Measurements from ENCODE around the gene KRTAP5-10. TPM values are rescaled to one million over a fixed set of nuclear protein-coding genes. Genes with fewer than 3 reads are reported as not detected.

KRTAP5-10 gene
- total and polyA plus RNA-seq, 2 donors (not counting 3 experiments of a cell fraction or from before 2014, with no cell fraction given) = not detected

GRCh38 chr11:71574418-71574817 is 9.1 kb downstream of the KRTAP5-10 start:
- ChIA-PET CTCF (interaction anchor here (3.5 kb wide), 1 partner anchor 11 kb away, joined by 15 read pairs; no protein-coding TSS in a partner anchor), POLR2A (no interaction called here)
- H3K4me3 ChIP-seq (replicated peaks in 1 of 3; ENCODE audit: insufficient read depth in 1 of 3, low read depth in 1 of 3, low read length in 3 of 3) = no peak overlapping the region
- no peaks in the 10 kb centered on the region for H3K9me3 ChIP-seq (replicated peaks; ENCODE audit: control insufficient read depth, insufficient read depth, low read length)
- no peak for TF ChIP-seq JUN (IDR thresholded peaks at IDR 0.05; ENCODE audit: borderline replicate concordance, insufficient read depth, insufficient read length, low read depth)
- TF ChIP-seq EZH2 (IDR thresholded peaks at IDR 0.05; ENCODE audit: borderline replicate concordance, low read depth, low read length, severe bottlenecking) = no peak
- no peak for TF ChIP-seq MAX (IDR thresholded peaks at IDR 0.05; ENCODE audit: insufficient read depth, insufficient read length)
- no peak for TF ChIP-seq GATA2 (IDR thresholded peaks at IDR 0.05; ENCODE audit: insufficient read depth, insufficient read length, low read depth, low read length)
- no peak for TF ChIP-seq POLR2AphosphoS5 (IDR thresholded peaks at IDR 0.05; ENCODE audit: insufficient read depth, low read depth, low read length)
- no peak for TF ChIP-seq FOS (IDR thresholded peaks at IDR 0.05; ENCODE audit: borderline replicate concordance, insufficient read depth, low read length)
- no peak for TF ChIP-seq POLR2A (IDR thresholded peaks at IDR 0.05; ENCODE audit: low read depth, low read length)
- TF ChIP-seq MYC (IDR thresholded peaks at IDR 0.05; ENCODE audit: low read depth, low read length) = no peak
- TF ChIP-seq CTCF (IDR thresholded peaks at IDR 0.05; ENCODE audit: extremely low read depth in 1 of 2, insufficient read depth in 1 of 2, low read depth in 1 of 2, low read length in 2 of 2) = no peak
- intact Hi-C loops (cut with micrococcal nuclease) = no loop called here
- H3K79me2 ChIP-seq (ENCODE audit: control insufficient read depth, insufficient read depth, low read length) = no peaks in the 10 kb centered on the region
- H3K4me1 ChIP-seq (ENCODE audit: control insufficient read depth, extremely low read depth, insufficient read depth, low read length) = no peaks in the 10 kb centered on the region
- H3K36me3 ChIP-seq (ENCODE audit: control insufficient read depth in 2 of 2, extremely low read depth in 1 of 2, insufficient read depth in 2 of 2, low read length in 2 of 2) = no peaks in the 10 kb centered on the region
- H3K9ac ChIP-seq (replicated peaks; ENCODE audit: extremely low read depth, insufficient read depth, low read length) = no peak overlapping the region
- H3K9me1 ChIP-seq (replicated peaks; ENCODE audit: control insufficient read depth, extremely low read depth, insufficient read depth, low read length) = no peaks in the 10 kb centered on the region
- DNase-seq (ENCODE audit: low read depth, low spot score) = no peak
- no peak overlapping the region for H3K4me2 ChIP-seq (ENCODE audit: insufficient read depth, low read length)
- H4K20me1 ChIP-seq (replicated peaks; ENCODE audit: control insufficient read depth, extremely low read depth, insufficient read depth, low read length) = no peaks in the 10 kb centered on the region
- H2AFZ ChIP-seq (ENCODE audit: low read depth, low read length) = no peak overlapping the region
- BruUV-seq (replicated peaks) = no TSS peak
- FAIRE-seq = no peak
- H3K27me3 ChIP-seq (ENCODE audit: control insufficient read depth in 2 of 2, insufficient read depth in 2 of 2, low read length in 2 of 2) = peaks cover 0 to 2% of the 10 kb centered on the region in 2 experiments
- H3K27ac ChIP-seq (ENCODE audit: insufficient read depth, low read depth, low read length) = no peak overlapping the region
- dilution Hi-C loops (cut with MboI; ENCODE audit: extremely low pct_ligation_motif_present, low sequenced_read_pairs) = no loop called here
